G401.6 (cell line): ENCODE measurements around the gene ZFYVE21.

ENCODE experiments used
- FAIRE-seq: peaks from 2 replicates; lab custom pipeline; 2012; peaks lifted over from hg19 to GRCh38; lab: Jason Lieb, UNC

ZFYVE21 gene

GRCh38 chr14:103737432-103738045 lies 21.9 kb downstream of the ZFYVE21 start:
- no peak for FAIRE-seq

- no peak for FAIRE-seq
These were observed 22.6 kb downstream of the ZFYVE21 start for GRCh38 chr14:103738166-103738565.

GRCh38 chr14:103738701-103739451 lies 23.3 kb downstream of the ZFYVE21 start:
- no peak for FAIRE-seq

- FAIRE-seq: no peak
These were observed 23.8 kb downstream of the ZFYVE21 start for GRCh38 chr14:103739466-103739792.

- FAIRE-seq: no peak
These were observed 24.3 kb downstream of the ZFYVE21 start for GRCh38 chr14:103739793-103740501.

GRCh38 chr14:103740991-103741689 lies 25.5 kb downstream of the ZFYVE21 start:
- no peak for FAIRE-seq

GRCh38 chr14:103741876-103742275 lies 26.3 kb downstream of the ZFYVE21 start:
- FAIRE-seq: no peak

- no peak for FAIRE-seq
These were observed 27.1 kb downstream of the ZFYVE21 start for GRCh38 chr14:103742499-103743255.

GRCh38 chr14:103743691-103744090 lies 28.1 kb downstream of the ZFYVE21 start:
- no peak for FAIRE-seq

GRCh38 chr14:103744621-103745395 lies 29.2 kb downstream of the ZFYVE21 start:
- no peak for FAIRE-seq

GRCh38 chr14:103745424-103745823 lies 29.8 kb downstream of the ZFYVE21 start:
- no peak for FAIRE-seq

GRCh38 chr14:103746701-103747100 lies 31.1 kb downstream of the ZFYVE21 start:
- no peak for FAIRE-seq

- no peak for FAIRE-seq
These were observed 32.9 kb downstream of the ZFYVE21 start for GRCh38 chr14:103748534-103748857.

GRCh38 chr14:103749452-103749851 lies 33.8 kb downstream of the ZFYVE21 start:
- no peak for FAIRE-seq

GRCh38 chr14:103749860-103750259 lies 34.2 kb downstream of the ZFYVE21 start:
- FAIRE-seq: no peak

- no peak for FAIRE-seq
These were observed 38.2 kb downstream of the ZFYVE21 start for GRCh38 chr14:103753774-103754173.

- no peak for FAIRE-seq
These were observed 39.5 kb downstream of the ZFYVE21 start for GRCh38 chr14:103755060-103755459.

- FAIRE-seq: no peak
These were observed 42.6 kb downstream of the ZFYVE21 start for GRCh38 chr14:103758059-103758776.

- FAIRE-seq: no peak
These were observed 46.4 kb downstream of the ZFYVE21 start for GRCh38 chr14:103762036-103762435.

- FAIRE-seq: no peak
These were observed 46.9 kb downstream of the ZFYVE21 start for GRCh38 chr14:103762541-103762940.
